ENCODE results near the gene FNDC3A.
"Not testable (repeated sequence)": the region's sequence is repeated elsewhere in the genome, so short reads cannot be mapped to it uniquely, and the experiment has no call there.

The FNDC3A gene

GRCh38 chr13:49163162-49163561, 187.4 kb downstream of the FNDC3A start:
- not testable (repeated sequence) for FAIRE-seq

DNA sequence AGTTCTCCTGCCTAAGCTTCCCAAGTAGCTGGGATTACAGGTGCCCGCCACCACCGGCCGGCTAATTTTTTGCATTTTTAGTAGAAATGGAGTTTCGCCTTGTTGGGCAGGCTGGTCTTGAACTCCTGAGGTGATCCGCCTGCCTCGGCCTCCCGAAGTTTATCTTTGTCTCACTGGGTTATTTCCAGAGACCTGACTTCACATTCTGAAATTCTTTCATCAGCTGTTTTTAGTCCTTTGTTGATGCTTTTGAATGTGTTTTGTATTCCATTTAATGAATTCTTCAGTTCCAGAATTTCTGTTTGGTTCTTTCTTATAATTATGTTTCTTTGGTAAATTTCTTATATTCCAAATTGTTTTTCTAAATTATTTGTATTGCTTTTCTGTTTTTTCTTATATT, 189.0 kb downstream of the FNDC3A start:
- FAIRE-seq: peak; percentile 69

DNA sequence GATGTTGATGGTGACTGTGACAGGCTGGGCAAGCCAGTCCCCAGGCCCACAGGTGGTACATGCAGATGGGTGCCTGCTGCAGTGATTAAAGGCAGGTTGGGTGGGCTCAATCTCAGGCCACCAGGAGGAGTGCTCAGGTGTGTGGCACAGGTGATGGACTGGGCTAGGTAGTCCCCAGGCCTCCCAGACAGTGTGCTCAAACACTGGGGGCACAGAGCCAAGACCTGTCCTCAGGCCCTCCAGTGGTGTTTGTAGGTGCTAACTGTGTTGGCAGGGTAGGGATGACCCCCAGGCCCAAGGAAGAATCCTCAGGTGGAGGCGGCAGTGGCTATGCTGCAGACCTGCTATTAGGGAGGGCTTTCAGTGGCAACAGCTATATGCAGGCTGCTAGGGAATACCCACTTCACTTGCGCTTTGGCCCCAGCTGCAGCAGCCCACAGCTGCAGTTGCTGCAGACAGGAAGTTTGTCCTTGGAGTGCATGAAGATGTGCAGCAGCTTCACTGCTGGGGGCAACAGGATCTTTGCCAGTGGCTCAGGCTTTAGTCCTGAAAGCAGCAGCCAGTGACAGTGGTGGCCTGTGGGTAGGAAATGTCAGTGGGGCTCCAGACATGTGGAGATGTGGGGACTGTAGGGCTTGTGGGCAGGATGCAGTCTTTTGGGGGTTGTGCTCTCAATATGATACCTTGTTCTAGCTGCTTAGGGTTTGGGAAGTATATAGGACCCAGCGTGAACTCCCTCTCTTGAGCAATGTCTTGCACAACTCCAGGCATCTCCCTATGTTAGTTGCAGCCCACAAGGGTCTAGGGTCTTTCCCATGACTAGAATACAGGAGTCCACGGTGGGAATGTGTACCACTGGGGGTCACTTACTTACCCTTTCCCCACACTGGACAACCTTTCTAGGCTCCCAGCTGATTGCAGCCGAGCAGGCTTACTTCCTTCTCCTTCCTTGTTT, 190.4 kb downstream of the FNDC3A start:
- FAIRE-seq: no peak

DNA sequence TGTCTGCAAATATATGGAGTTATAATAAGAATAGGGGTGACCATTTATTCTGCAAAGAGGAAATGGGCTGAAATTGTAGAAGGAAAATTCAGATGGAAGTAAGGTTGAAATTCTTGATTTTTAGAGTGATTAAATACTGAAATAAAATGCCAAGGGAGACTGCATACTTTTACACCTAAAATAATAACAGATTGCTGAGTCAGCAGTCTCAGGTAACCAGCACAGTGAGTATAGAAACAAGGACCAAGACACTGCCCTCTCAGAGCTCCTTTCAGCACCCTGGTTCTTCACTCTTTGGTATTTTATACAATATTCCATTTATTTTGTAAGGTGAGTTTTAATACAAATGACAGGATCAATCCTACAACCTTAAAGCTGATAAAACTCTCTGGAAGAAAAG, 195.6 kb downstream of the FNDC3A start:
- FAIRE-seq: no peak

- FAIRE-seq: no peak
These were observed 208.1 kb downstream of the FNDC3A start for GRCh38 chr13:49183672-49184325.

GRCh38 chr13:49184621-49185020, 208.9 kb downstream of the FNDC3A start:
- FAIRE-seq: no peak

DNA sequence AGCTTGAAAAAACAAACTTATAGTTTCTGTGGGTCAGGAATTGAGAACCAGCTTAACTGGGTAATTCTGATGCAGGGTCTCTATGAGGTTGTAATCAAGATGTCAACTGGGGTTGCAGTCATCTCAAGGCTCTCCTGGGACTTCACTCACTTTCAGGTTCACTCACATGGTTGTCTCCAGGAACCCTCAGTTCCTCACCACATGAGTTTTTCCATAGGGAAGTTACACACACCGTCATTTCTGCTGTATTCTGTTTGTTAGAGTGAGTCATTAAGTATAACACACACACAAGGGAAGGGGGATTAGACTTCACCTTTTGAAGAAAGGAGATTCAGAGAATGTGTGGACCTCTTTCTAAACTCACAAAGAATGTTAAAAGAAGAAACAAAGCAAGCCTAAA, 209.6 kb downstream of the FNDC3A start:
- FAIRE-seq: no peak

DNA sequence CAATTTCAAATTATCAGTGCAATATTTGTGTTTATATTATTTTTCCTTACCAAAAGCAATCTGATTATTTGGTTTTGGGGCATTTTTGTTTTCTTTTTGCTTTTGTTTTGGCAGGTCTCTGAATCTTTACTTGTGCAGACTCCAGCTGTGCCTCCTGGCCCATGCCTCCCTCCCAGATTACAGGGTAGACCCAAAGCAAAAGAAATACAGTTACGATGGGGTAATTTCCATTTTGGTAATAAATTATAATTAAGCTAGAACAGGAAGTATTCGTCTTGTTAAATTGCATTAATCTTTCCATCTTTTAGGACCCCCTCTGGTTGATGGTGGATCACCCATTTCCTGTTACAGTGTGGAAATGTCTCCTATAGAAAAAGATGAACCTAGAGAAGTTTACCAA, 215.2 kb downstream of the FNDC3A start:
- no peak for FAIRE-seq

GRCh38 chr13:49206641-49207040, 230.9 kb downstream of the FNDC3A start:
- FAIRE-seq: no peak

- peak; percentile 43 for FAIRE-seq
These were observed 232.9 kb downstream of the FNDC3A start for GRCh38 chr13:49208619-49209018.

- FAIRE-seq: no peak
These were observed 234.4 kb downstream of the FNDC3A start for GRCh38 chr13:49210114-49210513.

GRCh38 chr13:49210669-49211068, 235.0 kb downstream of the FNDC3A start:
- FAIRE-seq: no peak

- no peak for FAIRE-seq
These were observed 237.8 kb downstream of the FNDC3A start for GRCh38 chr13:49213539-49213938.

GRCh38 chr13:49213997-49214916, 238.5 kb downstream of the FNDC3A start:
- no peak for FAIRE-seq

DNA sequence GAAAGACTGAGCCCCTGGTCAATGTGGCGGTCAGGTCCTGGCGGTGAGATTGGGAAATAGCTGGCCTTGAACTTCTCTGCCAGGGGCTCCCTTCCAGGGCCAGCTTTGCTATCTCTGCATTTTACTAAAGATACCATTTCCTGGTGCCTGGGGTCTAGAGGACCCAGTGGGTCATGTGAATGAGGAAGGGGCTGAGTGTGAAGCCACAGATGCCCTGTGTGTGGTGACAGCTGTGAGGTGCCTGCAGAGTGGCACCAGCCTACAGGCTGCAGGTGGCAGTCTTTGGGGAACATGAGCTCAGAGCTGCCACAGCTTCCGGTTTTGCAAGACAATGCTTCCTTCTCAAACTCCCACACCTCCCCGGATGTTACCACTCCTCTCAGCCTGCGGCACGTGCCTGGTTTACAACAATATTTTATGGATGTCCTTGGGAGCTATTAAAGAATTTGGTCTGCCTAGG, 239.2 kb downstream of the FNDC3A start:
- no peak for FAIRE-seq

GRCh38 chr13:49216334-49216733, 240.6 kb downstream of the FNDC3A start:
- no peak for FAIRE-seq

GRCh38 chr13:49217962-49218492, 242.3 kb downstream of the FNDC3A start:
- no peak for FAIRE-seq

GRCh38 chr13:49218493-49219051, 242.9 kb downstream of the FNDC3A start:
- FAIRE-seq: no peak

- no peak for FAIRE-seq
These were observed 243.9 kb downstream of the FNDC3A start for GRCh38 chr13:49219647-49220035.

DNA sequence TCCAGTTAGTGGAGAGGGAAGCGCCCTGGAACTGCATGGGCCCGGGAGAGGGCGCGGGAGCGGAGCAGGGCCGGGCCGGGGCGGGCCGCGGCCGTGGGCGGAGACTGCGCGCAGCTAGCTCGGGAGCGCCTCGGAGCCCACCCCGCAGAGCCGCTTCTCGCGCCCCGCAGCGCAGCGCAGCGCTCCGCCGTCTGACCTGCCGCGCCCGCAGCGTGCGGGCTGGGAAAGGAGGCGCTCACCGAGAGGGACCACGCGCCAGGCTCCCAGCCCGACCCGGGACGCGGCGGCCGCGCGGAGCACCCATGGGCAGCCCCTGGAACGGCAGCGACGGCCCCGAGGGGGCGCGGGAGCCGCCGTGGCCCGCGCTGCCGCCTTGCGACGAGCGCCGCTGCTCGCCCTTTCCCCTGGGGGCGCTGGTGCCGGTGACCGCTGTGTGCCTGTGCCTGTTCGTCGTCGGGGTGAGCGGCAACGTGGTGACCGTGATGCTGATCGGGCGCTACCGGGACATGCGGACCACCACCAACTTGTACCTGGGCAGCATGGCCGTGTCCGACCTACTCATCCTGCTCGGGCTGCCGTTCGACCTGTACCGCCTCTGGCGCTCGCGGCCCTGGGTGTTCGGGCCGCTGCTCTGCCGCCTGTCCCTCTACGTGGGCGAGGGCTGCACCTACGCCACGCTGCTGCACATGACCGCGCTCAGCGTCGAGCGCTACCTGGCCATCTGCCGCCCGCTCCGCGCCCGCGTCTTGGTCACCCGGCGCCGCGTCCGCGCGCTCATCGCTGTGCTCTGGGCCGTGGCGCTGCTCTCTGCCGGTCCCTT, 244.5 kb downstream of the FNDC3A start, which contains the start of gene MLNR:
Gene MLNR, plus strand, starts transcription at position 303 of the 820 bp plus-strand sequence. Its CDS starts 0 bp downstream, at position 303.
- no peak for FAIRE-seq

All from A204.1 (cell line).